Kidney tubule cell (primary cell): ENCODE data around the gene DPT.

Experiments used
- DNase-seq: peaks from one replicate; pipeline ENCODE4 v3.0.0-alpha.2; 2018; ENCODE audit warnings: low spot score

The DPT gene

DNA sequence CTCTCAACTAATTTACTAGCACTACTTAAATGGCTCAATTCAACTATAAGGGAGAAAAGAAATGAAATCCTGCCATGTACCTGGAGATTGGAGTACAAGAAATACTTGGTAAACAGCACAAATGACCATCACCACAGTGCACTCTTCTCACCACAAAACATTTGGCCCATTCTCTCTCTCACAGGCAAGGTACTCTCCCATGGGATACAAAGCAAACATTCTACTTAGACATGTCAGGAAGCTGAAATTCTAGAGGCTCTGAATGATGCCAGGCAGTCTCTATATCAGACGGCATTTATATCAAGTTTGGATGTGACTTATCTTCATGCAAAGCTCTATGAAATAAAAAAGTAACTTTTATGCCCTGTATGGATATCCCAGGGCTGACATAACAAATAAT is 72.5 kb downstream of the DPT start:
- DNase-seq, result no peak

GRCh38 chr1:168654198-168654915 is 74.6 kb downstream of the DPT start:
- DNase-seq, result no peak

DNA sequence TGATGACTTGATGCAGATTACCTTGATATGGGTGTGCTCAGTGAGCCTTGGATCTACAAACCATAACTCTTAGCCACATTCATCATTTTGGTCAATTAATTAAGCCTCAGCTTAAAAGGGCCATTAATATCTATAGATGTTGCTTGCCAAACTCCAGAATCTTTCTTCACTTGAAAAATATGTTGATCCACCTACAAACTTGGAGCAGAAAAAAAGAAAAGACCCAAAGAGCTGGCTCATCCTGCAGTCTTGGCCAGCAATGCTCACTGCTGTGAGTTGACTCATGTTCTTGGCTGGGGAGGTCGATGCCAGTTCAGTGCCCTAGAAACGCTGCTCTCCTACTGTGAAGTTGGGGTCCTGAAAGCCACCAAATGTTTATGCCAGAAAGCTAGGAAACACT is 75.4 kb downstream of the DPT start:
- peak; percentile 26 for DNase-seq

GRCh38 chr1:168645721-168646120 is 83.3 kb downstream of the DPT start:
- no peak for DNase-seq
